ENCODE measurements around the gene TMEM141.
"Not testable (repeated sequence)": the region's sequence is repeated elsewhere in the genome, so short reads cannot be mapped to it uniquely, and the experiment has no call there.

The TMEM141 gene

DNA sequence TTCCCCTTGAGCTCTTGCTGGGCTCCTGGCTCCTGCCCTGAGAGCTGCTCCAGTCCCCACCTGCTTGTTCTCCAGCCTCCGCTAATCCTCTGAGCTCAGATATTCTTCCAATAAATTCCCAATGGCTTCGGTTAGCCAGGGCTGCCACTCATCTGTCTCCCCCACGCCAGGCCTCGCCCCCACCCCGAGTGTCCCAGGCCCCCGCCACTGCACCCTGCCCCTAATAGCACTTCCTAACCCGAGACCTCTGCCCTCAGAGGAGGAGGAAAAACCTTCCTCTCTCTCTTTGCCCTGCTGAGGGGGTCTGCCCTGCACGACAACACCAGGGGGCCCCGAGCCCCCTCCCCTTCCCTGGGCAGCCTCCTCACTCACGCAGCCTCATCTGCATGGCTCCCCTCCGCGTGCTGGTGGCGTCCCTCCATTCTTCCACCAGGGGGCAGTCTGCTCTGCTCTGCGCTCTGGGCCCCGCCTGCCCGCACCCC is 21.4 kb upstream of the TMEM141 start:
- Histone ChIP-seq H3K36me3 (ENCODE audit: insufficient read depth, low read length) (no peaks in the 10 kb centered on the region), H3K4me3 (ENCODE audit: low read length) (no peak overlapping the region), H3K9me3 (ENCODE audit: low read length) (peaks cover 8% of the 10 kb centered on the region), H2AFZ (ENCODE audit: low read depth, low read length) (no peak overlapping the region), H3K4me1 (ENCODE audit: insufficient read depth, low read length) (peaks cover 3% of the 10 kb centered on the region), H3K27me3 (ENCODE audit: insufficient read depth, low read length) (no peaks in the 10 kb centered on the region)

DNA sequence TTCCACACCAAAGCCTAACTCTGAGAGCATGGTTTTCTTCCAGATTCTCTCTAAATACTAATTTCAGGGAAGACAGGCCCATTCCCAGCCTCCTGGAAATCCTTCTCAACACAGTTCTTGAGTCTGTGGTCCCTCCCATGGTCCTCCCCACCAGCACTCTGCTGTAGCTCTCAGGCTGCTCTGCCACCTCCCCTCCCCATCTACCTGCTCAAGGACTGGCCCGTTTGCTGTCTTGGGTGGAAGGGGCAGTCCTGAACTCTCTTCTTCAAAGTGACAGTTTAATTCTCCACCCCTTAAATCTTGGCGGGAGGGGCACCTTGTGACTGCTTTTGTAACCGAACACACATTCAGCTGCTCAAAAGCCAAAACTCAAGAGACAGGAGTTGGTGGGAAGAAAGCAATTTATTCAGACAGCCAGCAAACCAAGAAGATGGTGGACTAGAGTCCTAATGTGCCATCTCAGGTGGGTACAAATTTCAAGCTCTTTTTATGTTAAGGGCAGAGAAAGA is 19.2 kb upstream of the TMEM141 start:
- Histone ChIP-seq H3K36me3 (ENCODE audit: insufficient read depth, low read length) (no peaks in the 10 kb centered on the region), H3K27me3 (ENCODE audit: insufficient read depth, low read length) (no peaks in the 10 kb centered on the region), H3K4me3 (ENCODE audit: low read length) (no peak overlapping the region), H2AFZ (ENCODE audit: low read depth, low read length) (no peak overlapping the region), H3K9me3 (ENCODE audit: low read length) (peaks cover 8% of the 10 kb centered on the region), H3K4me1 (ENCODE audit: insufficient read depth, low read length) (peaks cover 3% of the 10 kb centered on the region)

DNA sequence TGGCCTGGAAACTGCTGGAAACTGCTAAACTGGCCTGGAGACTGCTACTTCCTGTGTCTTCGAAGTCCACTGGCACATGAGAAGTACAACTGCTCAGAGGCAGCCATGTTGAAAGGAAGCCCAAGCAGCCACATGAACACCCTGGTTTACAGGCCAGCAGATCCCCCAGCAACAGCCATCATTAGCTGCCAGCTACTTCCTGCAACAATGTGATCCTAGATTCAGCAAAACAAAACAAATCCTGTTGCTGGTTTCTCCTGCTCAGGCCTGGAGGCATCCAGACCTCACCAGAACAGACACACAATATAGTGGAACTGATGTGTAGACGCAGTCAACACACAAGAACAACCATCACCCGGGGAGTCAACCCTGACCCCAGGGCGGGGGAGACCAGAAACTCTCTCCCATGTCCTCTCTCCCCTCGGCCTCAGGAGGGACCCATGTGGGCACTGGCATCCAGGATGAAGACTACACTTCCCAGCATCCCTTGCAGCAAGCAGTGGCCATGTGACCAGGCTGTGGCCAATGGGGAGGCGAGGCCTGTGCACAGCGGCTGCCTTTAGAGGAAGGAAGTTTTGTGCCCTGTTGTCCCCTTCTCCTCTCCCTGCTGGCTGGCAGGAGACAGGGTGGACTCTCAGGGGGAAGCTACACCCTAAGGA is 17.6 kb upstream of the TMEM141 start:
- H3K27me3 ChIP-seq (ENCODE audit: insufficient read depth, low read length) = no peaks in the 10 kb centered on the region
- no peak overlapping the region for H2AFZ ChIP-seq (ENCODE audit: low read depth, low read length)
- peaks cover 8% of the 10 kb centered on the region for H3K9me3 ChIP-seq (ENCODE audit: low read length)
- H3K36me3 ChIP-seq (ENCODE audit: insufficient read depth, low read length) = no peaks in the 10 kb centered on the region
- peaks cover 3% of the 10 kb centered on the region for H3K4me1 ChIP-seq (ENCODE audit: insufficient read depth, low read length)
- H3K4me3 ChIP-seq (ENCODE audit: low read length) = no peak overlapping the region

GRCh38 chr9:136774416-136775045 is 16.6 kb upstream of the TMEM141 start:
- Histone ChIP-seq H3K9me3 (ENCODE audit: low read length) (peaks cover 8% of the 10 kb centered on the region), H3K27me3 (ENCODE audit: insufficient read depth, low read length) (no peaks in the 10 kb centered on the region), H3K4me3 (ENCODE audit: low read length) (no peak overlapping the region), H3K36me3 (ENCODE audit: insufficient read depth, low read length) (no peaks in the 10 kb centered on the region), H2AFZ (ENCODE audit: low read depth, low read length) (no peak overlapping the region), H3K4me1 (ENCODE audit: insufficient read depth, low read length) (peaks cover 3% of the 10 kb centered on the region)

- no peaks in the 10 kb centered on the region for H3K36me3 ChIP-seq (ENCODE audit: insufficient read depth, low read length)
- no peak overlapping the region for H3K4me3 ChIP-seq (ENCODE audit: low read length)
- H3K27me3 ChIP-seq (ENCODE audit: insufficient read depth, low read length) = no peaks in the 10 kb centered on the region
- no peaks in the 10 kb centered on the region for H3K4me1 ChIP-seq (ENCODE audit: insufficient read depth, low read length)
- no peak overlapping the region for H2AFZ ChIP-seq (ENCODE audit: low read depth, low read length)
- peaks cover 8% of the 10 kb centered on the region for H3K9me3 ChIP-seq (ENCODE audit: low read length)
Observed at GRCh38 chr9:136775191-136775590, 16.0 kb upstream of the TMEM141 start.

DNA sequence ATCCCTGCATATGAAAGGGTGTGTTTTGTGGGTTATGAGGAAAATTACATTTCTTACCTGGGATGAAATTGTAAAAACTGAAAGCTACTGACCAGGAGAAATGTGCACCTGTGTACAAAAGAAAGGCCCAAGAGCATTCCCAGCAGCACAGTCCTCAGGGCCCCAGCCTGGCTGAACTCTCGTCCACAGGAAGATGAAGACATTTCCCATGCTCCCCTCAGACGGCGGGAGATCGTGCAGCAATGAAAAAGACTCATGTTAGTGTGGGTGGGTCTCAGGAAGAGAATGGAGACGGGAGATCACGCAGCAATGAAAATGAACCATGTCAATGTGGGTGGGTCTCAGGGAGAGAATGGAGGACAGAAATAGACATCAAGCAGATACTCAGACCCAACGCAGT is 14.2 kb upstream of the TMEM141 start:
- Histone ChIP-seq H3K4me3 (ENCODE audit: low read length) (no peak overlapping the region), H3K36me3 (ENCODE audit: insufficient read depth, low read length) (no peaks in the 10 kb centered on the region), H3K4me1 (ENCODE audit: insufficient read depth, low read length) (no peaks in the 10 kb centered on the region), H2AFZ (ENCODE audit: low read depth, low read length) (no peak overlapping the region), H3K9me3 (ENCODE audit: low read length) (peaks cover 8% of the 10 kb centered on the region), H3K27me3 (ENCODE audit: insufficient read depth, low read length) (peaks cover 5% of the 10 kb centered on the region)

DNA sequence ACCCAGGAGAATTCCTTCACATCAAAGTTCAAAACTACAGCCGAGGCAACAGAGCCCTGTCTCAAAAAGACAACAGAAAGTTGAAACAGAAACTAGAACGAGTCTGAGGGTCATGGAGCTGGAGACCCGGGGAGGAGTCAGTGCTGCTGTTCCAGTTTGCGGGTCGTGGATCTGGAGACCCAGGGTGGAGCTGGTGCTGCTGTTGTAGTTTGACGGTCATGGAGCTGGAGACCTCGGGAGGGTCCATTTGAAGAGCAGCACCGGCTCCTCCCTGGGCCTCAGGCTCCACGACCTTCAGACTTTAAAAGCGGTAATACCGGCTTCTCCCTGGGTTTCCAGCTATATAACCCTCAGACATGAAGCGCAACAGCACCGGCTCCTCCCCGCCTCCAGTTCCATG is 13.8 kb upstream of the TMEM141 start:
- H2AFZ ChIP-seq (ENCODE audit: low read depth, low read length) = no peak overlapping the region

DNA sequence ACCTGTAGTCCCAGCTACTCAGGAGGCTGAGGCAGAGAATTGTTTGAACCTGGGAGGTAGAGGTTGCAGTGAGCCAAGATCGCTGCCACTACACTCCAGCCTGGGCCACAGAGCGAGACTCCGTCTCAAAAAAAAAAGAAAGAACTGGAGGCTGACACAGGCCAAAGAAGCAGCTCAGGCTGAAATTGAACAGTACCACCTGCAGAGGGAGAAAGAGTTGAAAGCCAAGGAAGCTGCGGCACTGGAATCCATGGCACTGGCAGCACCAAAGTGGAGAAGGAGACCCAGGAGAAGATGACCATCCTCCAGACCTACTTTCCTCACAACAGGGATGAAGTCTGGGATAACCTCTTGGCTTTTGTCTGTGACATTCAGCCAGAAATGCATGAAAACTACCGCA is 11.3 kb upstream of the TMEM141 start:
- Histone ChIP-seq H2AFZ (ENCODE audit: low read depth, low read length) (no peak overlapping the region), H3K4me3 (ENCODE audit: low read length) (no peak overlapping the region), H3K9me3 (ENCODE audit: low read length) (no peaks in the 10 kb centered on the region), H3K27me3 (ENCODE audit: insufficient read depth, low read length) (peaks cover 10% of the 10 kb centered on the region), H3K4me1 (ENCODE audit: insufficient read depth, low read length) (peaks cover 2% of the 10 kb centered on the region), H3K36me3 (ENCODE audit: insufficient read depth, low read length) (no peaks in the 10 kb centered on the region)

More for the DNA sequence above, 13.8 kb upstream of the TMEM141 start:
- H3K4me1 ChIP-seq (ENCODE audit: insufficient read depth, low read length) = no peaks in the 10 kb centered on the region
- no peaks in the 10 kb centered on the region for H3K36me3 ChIP-seq (ENCODE audit: insufficient read depth, low read length)
- peaks cover 7% of the 10 kb centered on the region for H3K27me3 ChIP-seq (ENCODE audit: insufficient read depth, low read length)
- peaks cover 8% of the 10 kb centered on the region for H3K9me3 ChIP-seq (ENCODE audit: low read length)
- H3K4me3 ChIP-seq (ENCODE audit: low read length) = no peak overlapping the region

DNA sequence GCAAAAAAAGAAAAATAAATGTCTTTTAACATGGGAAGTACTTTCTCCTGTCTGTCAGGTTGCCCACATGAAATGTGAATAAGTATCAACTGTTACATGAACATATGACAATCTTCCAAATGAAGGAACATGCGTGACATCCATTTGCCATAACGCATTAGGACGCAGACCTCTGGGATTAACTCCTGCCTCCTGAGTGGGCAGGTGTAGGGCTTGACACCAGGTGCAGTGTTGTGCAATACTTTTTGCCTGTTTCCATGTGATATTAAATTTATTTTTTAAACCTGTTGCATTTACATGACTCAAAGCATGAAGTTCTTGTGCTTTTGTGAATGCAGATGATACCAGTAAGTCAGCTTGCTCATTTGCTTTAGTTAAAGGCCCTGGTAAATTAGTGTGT is 8.7 kb upstream of the TMEM141 start:
- Histone ChIP-seq H2AFZ (ENCODE audit: low read depth, low read length) (no peak overlapping the region), H3K36me3 (ENCODE audit: insufficient read depth, low read length) (no peaks in the 10 kb centered on the region), H3K4me3 (ENCODE audit: low read length) (no peak overlapping the region), H3K27me3 (ENCODE audit: insufficient read depth, low read length) (peaks cover 10% of the 10 kb centered on the region), H3K9me3 (ENCODE audit: low read length) (no peaks in the 10 kb centered on the region), H3K4me1 (ENCODE audit: insufficient read depth, low read length) (peaks cover 6% of the 10 kb centered on the region)

DNA sequence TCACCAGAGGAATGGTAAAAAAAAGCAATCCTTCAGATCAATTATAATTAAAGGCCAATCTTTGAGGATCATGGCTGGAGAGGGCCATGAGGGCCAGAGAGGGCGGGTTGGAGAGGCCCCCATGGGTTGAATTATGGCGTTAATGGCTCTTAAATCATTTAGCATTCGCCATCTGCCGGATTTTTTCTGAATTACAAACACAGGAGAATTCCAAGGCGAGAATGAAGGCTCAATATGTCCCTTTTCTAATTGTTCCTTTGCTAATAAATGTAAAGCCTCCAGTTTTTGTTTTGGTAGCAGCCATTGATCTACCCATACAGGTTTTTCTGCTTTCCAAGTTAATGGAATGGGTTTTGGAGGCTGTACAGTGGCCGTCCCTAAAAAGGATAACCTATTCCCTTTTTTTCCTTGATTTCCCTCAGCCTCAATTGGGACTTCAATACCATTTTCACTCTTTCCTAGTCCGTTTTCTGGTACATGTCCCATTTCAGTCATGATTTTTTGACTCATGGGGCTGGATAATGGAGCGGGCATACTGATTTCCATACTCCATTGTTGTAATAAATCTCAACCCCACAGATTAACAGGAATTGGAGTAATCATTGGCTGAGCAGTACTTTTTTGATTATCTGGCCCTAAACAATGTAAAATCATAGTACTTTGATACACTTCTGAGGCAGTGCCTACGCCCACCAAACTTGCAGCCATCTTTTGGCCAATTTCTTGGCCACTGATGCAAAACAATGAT is 6.7 kb upstream of the TMEM141 start:
- Histone ChIP-seq H3K9me3 (ENCODE audit: low read length) (no peaks in the 10 kb centered on the region), H3K4me3 (ENCODE audit: low read length) (no peak overlapping the region), H3K36me3 (ENCODE audit: insufficient read depth, low read length) (no peaks in the 10 kb centered on the region), H3K4me1 (ENCODE audit: insufficient read depth, low read length) (peaks cover 10% of the 10 kb centered on the region), H2AFZ (ENCODE audit: low read depth, low read length) (no peak overlapping the region), H3K27me3 (ENCODE audit: insufficient read depth, low read length) (peaks cover 10% of the 10 kb centered on the region)

DNA sequence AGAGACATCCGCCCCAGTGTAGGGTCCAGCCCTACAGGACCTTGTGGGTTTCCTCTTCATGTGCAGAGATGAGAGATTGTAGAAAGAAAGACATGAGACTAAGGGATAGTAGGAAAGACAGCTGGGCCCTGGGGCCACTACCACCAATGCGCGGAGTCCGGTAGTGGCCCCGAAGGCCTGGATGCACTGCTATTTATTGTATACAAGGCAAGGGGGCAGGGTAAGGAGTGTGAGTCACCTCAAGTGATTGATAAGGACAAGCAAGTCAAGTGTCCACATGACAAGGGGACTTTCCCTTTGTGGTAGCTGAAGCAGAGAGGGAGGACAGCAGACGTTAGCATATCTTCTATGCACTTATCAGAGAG is 6.2 kb upstream of the TMEM141 start:
- Histone ChIP-seq H3K27me3 (ENCODE audit: insufficient read depth, low read length) (peaks cover 10% of the 10 kb centered on the region), H3K4me1 (ENCODE audit: insufficient read depth, low read length) (peaks cover 11% of the 10 kb centered on the region), H3K9me3 (ENCODE audit: low read length) (no peaks in the 10 kb centered on the region), H3K36me3 (ENCODE audit: insufficient read depth, low read length) (no peaks in the 10 kb centered on the region), H3K4me3 (ENCODE audit: low read length) (no peak overlapping the region), H2AFZ (ENCODE audit: low read depth, low read length) (no peak overlapping the region)

GRCh38 chr9:136785565-136786355 is 5.4 kb upstream of the TMEM141 start:
- H3K27me3 ChIP-seq (ENCODE audit: insufficient read depth, low read length); H3K4me3 ChIP-seq (ENCODE audit: low read length); H3K36me3 ChIP-seq (ENCODE audit: insufficient read depth, low read length); H2AFZ ChIP-seq (ENCODE audit: low read depth, low read length); H3K9me3 ChIP-seq (ENCODE audit: low read length): not testable (repeated sequence)
- peaks cover 17% of the 10 kb centered on the region for H3K4me1 ChIP-seq (ENCODE audit: insufficient read depth, low read length)

GRCh38 chr9:136786451-136786850 is 4.7 kb upstream of the TMEM141 start:
- Histone ChIP-seq H3K9me3 (ENCODE audit: low read length) (no peaks in the 10 kb centered on the region), H3K36me3 (ENCODE audit: insufficient read depth, low read length) (no peaks in the 10 kb centered on the region), H3K4me3 (ENCODE audit: low read length) (no peak overlapping the region), H2AFZ (ENCODE audit: low read depth, low read length) (no peak overlapping the region), H3K4me1 (ENCODE audit: insufficient read depth, low read length) (peaks cover 17% of the 10 kb centered on the region), H3K27me3 (ENCODE audit: insufficient read depth, low read length) (peaks cover 5% of the 10 kb centered on the region)

Measured in neuron (in vitro differentiated cells).